Panc1 (cell line): ENCODE data around the gene EIF3B. TPM values are rescaled to one million over a fixed set of nuclear protein-coding genes. Genes with fewer than 3 reads are reported as not detected.
A peak's percentile ranks its signal among the peaks of the same experiment; 100 is the strongest.

Source experiments
- ATAC-seq: fragments of 200-7000 bp; cut with Tn5 transposase; 2 replicates; pipeline ENCODE4 v1.9.1; 2020; ENCODE audit warnings: mild to moderate bottlenecking, moderate library complexity
- BruUV-seq: library from RNA; stranded (reverse); fragments of 400-500 nt; replicated peaks from 2 replicates; lab custom pipeline; 2021; lab: Mats Ljungman, UMichigan
- CTCF ChIA-PET: fragments of 300-600 bp; sonication (Branson Sonifier 250); formaldehyde crosslinking; loops from one replicate; lab custom pipeline; 2022; ENCODE audit warnings: antibody characterized with exemption; lab: Charles Lee
- POLR2A ChIA-PET: fragments of 300-600 bp; sonication (Branson Sonifier 250); formaldehyde crosslinking; loops from one replicate; lab custom pipeline; 2022; ENCODE audit warnings: antibody characterized with exemption; lab: Charles Lee
- DNase-seq: peaks from one replicate; pipeline ENCODE4 v3.0.0-alpha.2; 2010; ENCODE audit warnings: low read depth, low spot score
- H3K27ac ChIP-seq: 2 replicates; pipeline ENCODE4 v1.5.1; 2011; ENCODE audit warnings: mild to moderate bottlenecking, low read length, inconsistent platforms
- H3K27me3 ChIP-seq: fragments of 200-500 bp; sonication (Bioruptor generic); 2 replicates; pipeline ENCODE4 v1.6.0; 2014; ENCODE audit warnings: low read length, inconsistent platforms; ENCODE audit not compliant: control insufficient read depth, insufficient read depth
- H3K36me3 ChIP-seq: fragments of 200-500 bp; sonication (Bioruptor generic); 2 replicates; pipeline ENCODE4 v1.5.1; 2014; ENCODE audit warnings: inconsistent platforms, mild to moderate bottlenecking, low read length, moderate library complexity; ENCODE audit not compliant: control insufficient read depth, insufficient read depth
- H3K4me1 ChIP-seq: 2 replicates; pipeline ENCODE4 v1.5.1; 2011; ENCODE audit warnings: inconsistent platforms, mild to moderate bottlenecking, low read length, moderate library complexity; ENCODE audit not compliant: control insufficient read depth, insufficient read depth
- H3K4me3 ChIP-seq, 2 experiments: 2 replicates each; pipeline ENCODE4 v1.5.1; 2011 to 2012; ENCODE audit warnings: low read depth in 2 of 2, low read length in 2 of 2, mild to moderate bottlenecking in 2 of 2, inconsistent platforms in 1 of 2, moderate library complexity in 1 of 2
- H3K9me3 ChIP-seq: fragments of 200-500 bp; sonication (Bioruptor generic); 2 replicates; pipeline ENCODE4 v1.5.1; 2014; ENCODE audit warnings: low read depth, mild to moderate bottlenecking, inconsistent platforms, low read length, moderate library complexity; ENCODE audit not compliant: control insufficient read depth, insufficient read depth
- CTCF ChIP-seq: fragments of 450-650 bp; IDR thresholded peaks from 2 replicates; pipeline ENCODE4 v1.5.1; 2017; ENCODE audit warnings: mild to moderate bottlenecking
- POLR2AphosphoS5 ChIP-seq: IDR thresholded peaks from 2 replicates; pipeline ENCODE4 v1.6.1; 2012; ENCODE audit warnings: mild to moderate bottlenecking, low read depth, low read length, moderate library complexity
- REST ChIP-seq, 2 experiments: IDR thresholded peaks; 2 replicates each; pipeline ENCODE4 v1.6.1; 2011 to 2012; ENCODE audit warnings: low read depth in 2 of 2, control low read depth in 1 of 2, low read length in 1 of 2, mild to moderate bottlenecking in 1 of 2, moderate library complexity in 1 of 2; ENCODE audit not compliant: insufficient read depth in 1 of 2
- SIN3A ChIP-seq: IDR thresholded peaks from 2 replicates; pipeline ENCODE4 v1.6.1; 2012; ENCODE audit warnings: low read depth, mild to moderate bottlenecking, low read length, moderate library complexity, borderline replicate concordance; ENCODE audit not compliant: insufficient read depth
- TCF7L2 ChIP-seq: IDR thresholded peaks from 2 replicates; pipeline ENCODE4 v1.6.1; 2011; ENCODE audit warnings: mild to moderate bottlenecking, low read depth, low read length, inconsistent platforms
- in situ Hi-C: cut with HindIII; loops from 2 replicates; pipeline ENCODE4 v1.10.0; 2016; ENCODE audit warnings: low sequenced_read_pairs, low pct_unique_long_range_greater_than_20kb
- intact Hi-C: fragments of 100-400 bp; cut with micrococcal nuclease; formaldehyde crosslinking; loops from one replicate; pipeline ENCODE4 v1.10.0; 2022; ENCODE audit not compliant: unreplicated experiment
- total RNA-seq: library from RNA; stranded (reverse); gene quantifications from one replicate; pipeline ENCODE4 v1.2.1, GENCODE V29; 2021; ENCODE audit not compliant: unreplicated experiment

The EIF3B gene
- total RNA-seq, 1 experiment from 2014 or later, result 432 TPM

GRCh38 chr7:2317556-2318293, 36.9 kb upstream of the EIF3B start:
- Histone ChIP-seq H3K4me3 (no peak overlapping the region), H3K27me3 (no peaks in the 10 kb centered on the region), H3K27ac (no peak overlapping the region), H3K36me3 (no peaks in the 10 kb centered on the region), H3K4me1 (no peaks in the 10 kb centered on the region; the same call in 1 of the 2 replicates), H3K9me3 (no peaks in the 10 kb centered on the region)
- no peak for DNase-seq
- ATAC-seq, result no peak
- no TSS peak for BruUV-seq
- intact Hi-C loops, result no loop called here
- no peak for TF ChIP-seq SIN3A
- no peak for TF ChIP-seq POLR2AphosphoS5
- TF ChIP-seq TCF7L2, result no peak
- TF ChIP-seq REST (IDR thresholded peaks at IDR 0.05; ENCODE audit: insufficient read depth in 1 of 2, low read depth in 2 of 2, low read length in 1 of 2), result no peak
- no peak for TF ChIP-seq CTCF
- ChIA-PET POLR2A (interaction anchor here (0.6 kb wide), 2 partner anchors 84 to 143 kb away, joined by 3 to 24 read pairs; no protein-coding TSS in a partner anchor), CTCF (interaction anchor here (0.7 kb wide), 2 partner anchors 83 to 203 kb away, joined by 3 to 9 read pairs; no protein-coding TSS in a partner anchor)
- in situ Hi-C loops, result no loop called here

GRCh38 chr7:2321020-2321419, 33.6 kb upstream of the EIF3B start:
- DNase-seq (no peak), ATAC-seq (0 out of 2 replicates have a peak, but pooled peaks have one; percentile 43)
- H3K27ac ChIP-seq, result no peak overlapping the region
- H3K27me3 ChIP-seq, result no peaks in the 10 kb centered on the region
- CTCF ChIA-PET, result interaction anchor here (0.6 kb wide), 1 partner anchor 27 kb away, joined by 6 read pairs; no protein-coding TSS in a partner anchor
- POLR2A ChIA-PET, result interaction anchor here (0.7 kb wide), 2 partner anchors 124 to 190 kb away, joined by 3 to 4 read pairs; no protein-coding TSS in a partner anchor
- H3K4me1 ChIP-seq, result no peaks in the 10 kb centered on the region
- BruUV-seq, result no TSS peak
- no peak overlapping the region for H3K4me3 ChIP-seq
- in situ Hi-C loops (no loop called here), intact Hi-C loops (no loop called here)
- TF ChIP-seq TCF7L2 (no peak), CTCF (no peak), SIN3A (no peak), POLR2AphosphoS5 (no peak), REST (IDR thresholded peaks at IDR 0.05; ENCODE audit: insufficient read depth in 1 of 2, low read depth in 2 of 2, low read length in 1 of 2) (no peak)
- no peaks in the 10 kb centered on the region for H3K36me3 ChIP-seq
- no peaks in the 10 kb centered on the region for H3K9me3 ChIP-seq
